IMR-90 (cell line): ENCODE results near the gene PANK2. TPM values are rescaled to one million over a fixed set of nuclear protein-coding genes. Genes with fewer than 3 reads are reported as not detected.
"Not testable (repeated sequence)": the region's sequence is repeated elsewhere in the genome, so short reads cannot be mapped to it uniquely, and the experiment has no call there.

Experiments
- ATAC-seq: fragments of 200-7000 bp; cut with Tn5 transposase; 2 replicates; pipeline ENCODE4 v1.9.1; 2020; ENCODE audit warnings: low read depth, mild to moderate bottlenecking, moderate library complexity
- BruUV-seq: library from RNA; stranded (reverse); fragments of 400-500 nt; replicated peaks from 2 replicates; lab custom pipeline; 2021; lab: Mats Ljungman, UMichigan
- CTCF ChIA-PET: fragments of 300-600 bp; formaldehyde crosslinking; extraction: SDS; loops from one replicate; lab custom pipeline; 2021; ENCODE audit warnings: antibody characterized with exemption; lab: Yijun Ruan, JAX
- POLR2A ChIA-PET: fragments of 300-600 bp; sonication (Branson Sonifier 250); formaldehyde crosslinking; loops from one replicate; lab custom pipeline; 2022; ENCODE audit warnings: antibody characterized with exemption; ENCODE audit not compliant: unreplicated experiment; lab: Charles Lee
- DNase-seq: peaks from one replicate; pipeline ENCODE4 v3.0.0; 2013
- H2AFZ ChIP-seq: replicated peaks from 2 replicates; pipeline ENCODE3; 2013; ENCODE audit warnings: low read length, mild to moderate bottlenecking; ENCODE audit not compliant: poor library complexity
- H2AK5ac ChIP-seq: 2 replicates; pipeline ENCODE4 v1.6.1; 2013; ENCODE audit warnings: low read depth, low read length, inconsistent platforms
- H2AK9ac ChIP-seq: replicated peaks from 2 replicates; pipeline ENCODE3; 2013; ENCODE audit warnings: mild to moderate bottlenecking, low read depth, low read length, moderate library complexity; ENCODE audit not compliant: poor library complexity
- H2BK120ac ChIP-seq: 2 replicates; pipeline ENCODE4 v1.6.1; 2013; ENCODE audit warnings: low read depth, low read length, inconsistent platforms
- H2BK15ac ChIP-seq: 3 replicates; pipeline ENCODE4 v1.6.1; 2013; ENCODE audit warnings: low read depth, low read length, inconsistent platforms
- H2BK20ac ChIP-seq: 2 replicates; pipeline ENCODE4 v1.6.1; 2013; ENCODE audit warnings: low read depth, mild to moderate bottlenecking, inconsistent platforms, low read length, moderate library complexity
- H2BK5ac ChIP-seq: 2 replicates; pipeline ENCODE4 v1.6.1; 2013; ENCODE audit warnings: mild to moderate bottlenecking, low read depth, low read length, inconsistent platforms; ENCODE audit not compliant: poor library complexity, severe bottlenecking
- H3K14ac ChIP-seq: replicated peaks from 2 replicates; pipeline ENCODE4 v1.6.1; 2013; ENCODE audit warnings: low read depth, low read length, inconsistent platforms
- H3K18ac ChIP-seq: 2 replicates; pipeline ENCODE4 v1.6.1; 2013; ENCODE audit warnings: low read depth, low read length, control low read depth
- H3K23ac ChIP-seq: 2 replicates; pipeline ENCODE4 v1.6.1; 2013; ENCODE audit warnings: low read depth, low read length, inconsistent platforms
- H3K27ac ChIP-seq: 2 replicates; pipeline ENCODE4 v1.5.1; 2013; ENCODE audit warnings: mild to moderate bottlenecking, control low read depth, low read length; ENCODE audit not compliant: insufficient read depth
- H3K27me3 ChIP-seq: 2 replicates; pipeline ENCODE4 v1.6.1; 2013; ENCODE audit warnings: low read length; ENCODE audit not compliant: control insufficient read depth, insufficient read depth
- H3K36me3 ChIP-seq: 2 replicates; pipeline ENCODE4 v1.6.1; 2013; ENCODE audit warnings: low read length, mixed read lengths; ENCODE audit not compliant: control insufficient read depth, insufficient read depth
- H3K4ac ChIP-seq: 2 replicates; pipeline ENCODE4 v1.6.1; 2013; ENCODE audit warnings: low read depth, low read length, inconsistent platforms
- H3K4me1 ChIP-seq: 2 replicates; pipeline ENCODE4 v1.6.1; 2013; ENCODE audit warnings: low read length, mixed read lengths; ENCODE audit not compliant: control insufficient read depth, insufficient read depth
- H3K4me2 ChIP-seq: 2 replicates; pipeline ENCODE4 v1.6.1; 2013; ENCODE audit warnings: low read depth, mild to moderate bottlenecking, control low read depth, low read length, moderate library complexity
- H3K4me3 ChIP-seq: 2 replicates; pipeline ENCODE4 v1.5.1; 2013; ENCODE audit warnings: low read depth, mild to moderate bottlenecking, control low read depth, low read length, moderate library complexity; ENCODE audit not compliant: insufficient read depth
- H3K56ac ChIP-seq: 2 replicates; pipeline ENCODE4 v1.6.1; 2013; ENCODE audit warnings: low read length, inconsistent platforms; ENCODE audit not compliant: insufficient read depth; ENCODE audit errors: extremely low read depth
- H3K79me1 ChIP-seq, 2 experiments: 2 replicates each; pipeline ENCODE4 v1.6.1; 2013; ENCODE audit warnings: low read length in 2 of 2, inconsistent platforms in 1 of 2, low read depth in 1 of 2
- H3K9ac ChIP-seq: 2 replicates; pipeline ENCODE4 v1.6.1; 2013; ENCODE audit warnings: low read depth, low read length, control low read depth
- H3K9me1 ChIP-seq: 2 replicates; pipeline ENCODE4 v1.6.1; 2013; ENCODE audit warnings: low read length, inconsistent platforms; ENCODE audit not compliant: insufficient read depth
- H3K9me3 ChIP-seq: 2 replicates; pipeline ENCODE4 v1.6.1; 2013; ENCODE audit warnings: low read length; ENCODE audit not compliant: control insufficient read depth, insufficient read depth
- H4K20me1 ChIP-seq: 2 replicates; pipeline ENCODE4 v1.6.1; 2013; ENCODE audit warnings: low read length, inconsistent platforms; ENCODE audit not compliant: insufficient read depth
- H4K5ac ChIP-seq: 2 replicates; pipeline ENCODE4 v1.6.1; 2013; ENCODE audit warnings: mild to moderate bottlenecking, low read depth, low read length, control low read depth
- H4K8ac ChIP-seq, 2 experiments: 2 replicates each; pipeline ENCODE4 v1.6.1; 2013; ENCODE audit warnings: low read depth in 2 of 2, low read length in 2 of 2, control low read depth in 1 of 2, inconsistent platforms in 1 of 2
- H4K91ac ChIP-seq: 2 replicates; pipeline ENCODE4 v1.6.1; 2013; ENCODE audit warnings: low read depth, low read length, inconsistent platforms; ENCODE audit not compliant: insufficient read depth
- CHD1 ChIP-seq: IDR thresholded peaks from 2 replicates; pipeline ENCODE4 v1.6.1; 2012; ENCODE audit warnings: low read depth, low read length, improper control_type of control experiment
- MAFK ChIP-seq: IDR thresholded peaks from 2 replicates; pipeline ENCODE4 v1.6.1; 2012; ENCODE audit warnings: low read depth, low read length, improper control_type of control experiment
- MAZ ChIP-seq: IDR thresholded peaks from 2 replicates; pipeline ENCODE4 v1.6.1; 2012; ENCODE audit warnings: low read depth, mild to moderate bottlenecking, low read length, improper control_type of control experiment, moderate library complexity, borderline replicate concordance
- MXI1 ChIP-seq: IDR thresholded peaks from 2 replicates; pipeline ENCODE4 v1.6.1; 2012; ENCODE audit warnings: low read depth, mild to moderate bottlenecking, low read length, moderate library complexity, borderline replicate concordance
- NFE2L2 ChIP-seq: fragments of 150-350 bp; IDR thresholded peaks from 2 replicates; pipeline ENCODE4 v1.6.1; 2016; ENCODE audit warnings: low read depth, mild to moderate bottlenecking, low read length
- POLR2A ChIP-seq: IDR thresholded peaks from 2 replicates; pipeline ENCODE4 v1.6.1; 2012; ENCODE audit warnings: mild to moderate bottlenecking, low read depth, low read length
- RAD21 ChIP-seq: IDR thresholded peaks from 2 replicates; pipeline ENCODE4 v1.6.1; 2012; ENCODE audit warnings: low read length, improper control_type of control experiment
- RCOR1 ChIP-seq: IDR thresholded peaks from 2 replicates; pipeline ENCODE4 v1.6.1; 2012; ENCODE audit warnings: mild to moderate bottlenecking, low read length, improper control_type of control experiment; ENCODE audit not compliant: insufficient replicate concordance
- RFX5 ChIP-seq: IDR thresholded peaks from 2 replicates; pipeline ENCODE4 v1.8.0; 2012; ENCODE audit warnings: low read depth, mild to moderate bottlenecking, low read length, moderate library complexity
- SMC3 ChIP-seq: fragments of 150-350 bp; IDR thresholded peaks from 2 replicates; pipeline ENCODE4 v1.6.1; 2016; ENCODE audit warnings: low read depth, mild to moderate bottlenecking, antibody characterized with exemption, low read length, moderate library complexity
- USF2 ChIP-seq: fragments of 150-350 bp; IDR thresholded peaks from 2 replicates; pipeline ENCODE4 v1.6.1; 2017; ENCODE audit warnings: mild to moderate bottlenecking, antibody characterized with exemption, low read length, low read depth
- WGBS, 2 experiments: methylation state at CpG; one replicate each; pipeline versions ENCODE4 v1.1.5 to v1.1.7; 2013; ENCODE audit warnings: missing lambda C conversion rate in 2 of 2; ENCODE audit not compliant: insufficient read length in 1 of 2; ENCODE audit errors: extremely low coverage in 2 of 2; 5-methylcytosine and 5-hydroxymethylcytosine counted together
- dilution Hi-C: fragments of 300-500 bp; cut with HindIII; formaldehyde crosslinking; loops from one replicate; pipeline ENCODE4 v1.14.3; 2018; ENCODE audit warnings: low sequenced_read_pairs; ENCODE audit not compliant: unreplicated experiment
- in situ Hi-C: fragments of 300-500 bp; cut with MboI; formaldehyde crosslinking; loops from 3 replicates; pipeline ENCODE4 v1.14.3; 2019; ENCODE audit warnings: low sequenced_read_pairs, inconsistent platforms, mixed read lengths
- intact Hi-C: fragments of 100-400 bp; cut with micrococcal nuclease; formaldehyde crosslinking; loops from 2 replicates; pipeline ENCODE4 v1.10.0; 2022
- polyA plus RNA-seq, 3 experiments: library from polyadenylated mRNA; depleted of rRNA; stranded (reverse); fragments of >200 nt; gene quantifications; 2 replicates each; pipeline ENCODE4 v1.2.3, GENCODE V29; 2012; ENCODE audit warnings: low replicate concordance in 1 of 3
- total RNA-seq: library from RNA; depleted of rRNA; stranded (reverse); fragments of >200 nt; gene quantifications from 2 replicates; pipeline ENCODE4 v1.2.3, GENCODE V29; 2012

PANK2 gene
- total and polyA plus RNA-seq, 2 of the 4 experiments (the other 2 are of a cell fraction): 17.7 to 28.1 TPM

GRCh38 chr20:3876676-3877075 lies 12.5 kb upstream of the PANK2 start:
- dilution Hi-C loops (no loop called here), intact Hi-C loops (no loop called here), in situ Hi-C loops (no loop called here)
- Histone ChIP-seq H3K4me2 (no peak overlapping the region), H3K4me3 (no peak overlapping the region), H3K56ac (no peak overlapping the region), H4K8ac (no peak overlapping the region), H2AFZ (no peak overlapping the region), H4K91ac (no peak overlapping the region), H3K4ac (no peak overlapping the region), H3K27me3 (no peaks in the 10 kb centered on the region), H2AK5ac (no peak overlapping the region), H3K79me1 (peaks cover 29 to 72% of the 10 kb centered on the region in 2 experiments), H3K14ac (no peak overlapping the region), H3K4me1 (no peaks in the 10 kb centered on the region), H2BK120ac (no peak overlapping the region), H3K23ac (no peak overlapping the region), H3K36me3 (peaks cover 22% of the 10 kb centered on the region), H3K18ac (no peak overlapping the region), H4K20me1 (peaks cover 9% of the 10 kb centered on the region; the same call in 1 of the 2 replicates), H3K9me3 (no peaks in the 10 kb centered on the region), H3K27ac (no peak overlapping the region), H2BK20ac (no peak overlapping the region), H2BK5ac (no peak overlapping the region), H3K9me1 (peaks cover 13% of the 10 kb centered on the region), H2BK15ac (no peak overlapping the region), H3K9ac (no peak overlapping the region), H4K5ac (no peak overlapping the region), H2AK9ac (no peak overlapping the region)
- ChIA-PET CTCF (no interaction called here), POLR2A (interaction anchor here (0.6 kb wide), 1 partner anchor 44 kb away, joined by 9 read pairs; no protein-coding TSS in a partner anchor)
- DNase-seq (peak; percentile 27), ATAC-seq (no peak)
- no TSS peak for BruUV-seq
- TF ChIP-seq USF2 (no peak), MAFK (no peak), MAZ (no peak), RAD21 (no peak), RCOR1 (no peak), SMC3 (no peak), MXI1 (no peak), POLR2A (no peak), NFE2L2 (no peak), CHD1 (no peak), RFX5 (no peak)

GRCh38 chr20:3878921-3879274 lies 10.3 kb upstream of the PANK2 start:
- H3K14ac ChIP-seq, H2BK20ac ChIP-seq, in situ Hi-C loops, H4K91ac ChIP-seq, H2AK9ac ChIP-seq, H2AFZ ChIP-seq, H3K56ac ChIP-seq, H3K4me2 ChIP-seq, ATAC-seq, BruUV-seq, H3K4me3 ChIP-seq, H2BK5ac ChIP-seq, POLR2A ChIA-PET, H3K4me1 ChIP-seq, H2BK120ac ChIP-seq, H3K9me1 ChIP-seq, H2BK15ac ChIP-seq, H3K23ac ChIP-seq, H4K20me1 ChIP-seq, H4K5ac ChIP-seq, H3K4ac ChIP-seq, H3K27me3 ChIP-seq, H3K9ac ChIP-seq, intact Hi-C loops, H3K9me3 ChIP-seq, H4K8ac ChIP-seq, H3K27ac ChIP-seq, H3K36me3 ChIP-seq, dilution Hi-C loops, H3K18ac ChIP-seq, DNase-seq, H2AK5ac ChIP-seq: not testable (repeated sequence)
- WGBS, 2 experiments: no CpG with 5 or more reads among the region's 4 CpGs
- peaks cover 18 to 55% of the 10 kb centered on the region in 2 experiments; a peak in 3 of 4 replicates for H3K79me1 ChIP-seq
- CTCF ChIA-PET: interaction anchor here (1.0 kb wide), 1 partner anchor 9 kb away, joined by 3 read pairs; no protein-coding TSS in a partner anchor
